ENCODE data around the gene ZNF146.
"Not testable (repeated sequence)": the region's sequence is repeated elsewhere in the genome, so short reads cannot be mapped to it uniquely, and the experiment has no call there.

ZNF146 gene

DNA sequence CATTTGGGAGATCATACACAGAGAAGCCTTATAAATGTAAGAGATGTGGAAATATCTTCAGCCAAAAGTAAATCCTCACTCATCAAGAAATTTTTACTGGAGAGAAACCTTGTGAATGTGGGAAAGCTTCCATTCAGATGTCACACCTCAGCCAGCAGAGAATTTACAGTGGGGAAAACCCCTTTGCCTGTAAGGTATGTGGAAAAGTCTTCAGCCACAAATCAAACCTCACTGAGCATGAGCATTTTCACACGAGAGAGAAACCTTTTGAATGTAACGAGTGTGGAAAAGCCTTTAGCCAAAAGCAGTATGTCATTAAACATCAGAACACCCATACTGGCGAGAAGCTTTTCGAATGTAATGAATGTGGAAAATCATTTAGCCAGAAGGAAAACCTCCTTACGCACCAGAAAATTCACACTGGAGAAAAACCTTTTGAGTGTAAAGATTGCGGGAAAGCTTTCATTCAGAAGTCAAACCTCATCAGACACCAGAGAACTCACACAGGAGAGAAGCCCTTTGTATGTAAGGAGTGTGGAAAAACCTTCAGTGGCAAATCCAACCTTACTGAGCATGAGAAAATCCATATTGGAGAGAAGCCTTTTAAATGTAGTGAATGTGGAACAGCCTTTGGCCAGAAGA, 21.5 kb downstream of the ZNF146 start:
- DNase-seq (ENCODE audit: low spot score), result no peak

DNA sequence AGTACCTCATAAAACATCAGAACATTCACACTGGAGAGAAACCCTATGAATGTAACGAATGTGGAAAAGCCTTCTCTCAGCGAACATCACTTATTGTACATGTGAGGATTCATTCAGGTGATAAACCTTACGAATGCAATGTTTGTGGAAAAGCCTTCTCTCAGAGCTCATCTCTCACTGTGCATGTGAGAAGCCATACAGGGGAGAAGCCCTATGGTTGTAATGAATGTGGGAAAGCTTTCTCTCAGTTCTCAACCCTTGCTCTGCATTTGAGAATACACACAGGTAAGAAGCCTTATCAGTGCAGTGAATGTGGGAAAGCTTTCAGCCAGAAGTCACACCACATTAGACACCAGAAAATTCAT, 22.0 kb downstream of the ZNF146 start:
- DNase-seq (ENCODE audit: low spot score), result no peak

DNA sequence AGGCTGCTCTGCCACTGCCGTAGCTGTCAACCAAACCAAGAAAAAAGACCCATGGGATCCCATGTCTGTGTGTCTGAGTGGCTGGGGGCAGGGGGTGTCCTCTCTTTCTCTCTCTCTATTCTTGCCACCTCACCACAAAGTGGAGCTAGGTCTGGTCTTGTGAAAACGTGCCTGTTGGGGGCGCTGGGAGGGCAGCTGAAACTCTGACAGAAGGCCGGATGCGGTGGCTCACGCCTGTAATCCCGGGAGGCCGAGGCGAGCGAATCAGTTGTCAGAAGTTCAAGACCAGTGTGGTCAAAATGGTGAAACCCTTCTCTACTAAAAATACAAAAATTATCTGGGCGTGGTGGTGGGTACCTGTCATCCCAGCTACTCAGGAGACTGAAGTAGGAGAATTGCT, 29.2 kb downstream of the ZNF146 start:
- DNase-seq (ENCODE audit: low spot score), result no peak

DNA sequence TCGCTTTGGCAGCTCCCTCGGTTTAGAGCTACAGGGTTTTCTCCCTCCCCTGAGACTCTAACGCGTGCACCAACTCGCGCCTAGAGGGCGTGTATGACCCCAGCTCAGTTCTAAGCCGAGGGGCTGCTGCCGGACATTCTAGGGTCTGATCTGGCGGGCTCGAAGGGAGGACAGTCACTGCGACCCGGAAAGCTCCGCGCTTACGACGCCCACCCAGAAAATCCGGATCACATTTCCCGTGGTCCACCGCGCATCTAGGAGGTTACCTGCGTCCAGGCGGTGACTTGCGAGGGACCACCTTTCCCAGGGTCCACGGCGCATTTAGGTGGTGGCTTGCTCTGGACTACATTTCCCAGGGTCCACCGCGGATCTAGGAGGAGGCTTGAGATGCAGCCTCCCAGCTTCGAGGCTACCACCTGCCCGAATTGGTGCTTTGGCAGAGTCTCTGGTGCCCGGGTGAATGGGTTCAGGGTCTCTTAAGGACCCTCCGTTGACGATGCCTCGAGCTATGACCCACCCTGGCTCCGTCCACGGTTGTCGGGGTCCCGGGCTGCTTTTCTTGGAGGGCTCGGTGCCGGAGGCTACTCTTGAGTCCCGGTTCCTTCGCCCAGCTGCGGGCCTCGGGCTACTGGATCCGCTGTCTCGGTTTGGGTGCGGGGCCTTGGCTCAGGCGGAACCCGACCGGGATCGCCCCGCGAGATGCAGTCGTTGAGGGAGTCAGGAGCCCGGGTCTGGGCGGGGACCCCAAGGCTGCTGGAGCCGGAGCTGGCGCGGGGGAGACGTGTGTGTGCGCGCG, 30.5 kb downstream of the ZNF146 start:
- DNase-seq (ENCODE audit: low spot score), result no peak

DNA sequence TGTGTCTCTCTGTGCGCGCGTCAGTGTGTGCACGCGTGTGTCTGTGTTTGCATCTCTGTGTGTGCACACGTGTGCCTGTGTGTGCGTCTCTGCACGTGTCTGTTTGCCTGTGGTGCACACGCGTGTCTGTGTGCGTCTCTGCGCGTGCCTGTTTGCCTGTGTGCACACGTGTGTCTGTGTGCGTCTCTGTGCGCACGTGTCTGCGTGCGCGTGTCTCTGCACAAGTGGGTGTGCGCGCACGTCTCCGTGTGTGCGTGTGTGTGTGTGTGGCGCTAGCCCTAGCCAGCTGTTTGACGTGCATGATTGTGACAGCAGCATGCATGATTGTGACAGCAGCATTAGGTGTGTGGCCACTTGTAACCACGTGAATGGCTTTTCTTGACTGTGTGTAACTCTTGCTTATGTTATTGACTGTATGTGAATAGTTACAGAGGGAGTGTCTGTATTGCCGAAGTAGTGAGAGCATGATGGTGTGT, 31.1 kb downstream of the ZNF146 start:
- DNase-seq (ENCODE audit: low spot score), result no peak

DNA sequence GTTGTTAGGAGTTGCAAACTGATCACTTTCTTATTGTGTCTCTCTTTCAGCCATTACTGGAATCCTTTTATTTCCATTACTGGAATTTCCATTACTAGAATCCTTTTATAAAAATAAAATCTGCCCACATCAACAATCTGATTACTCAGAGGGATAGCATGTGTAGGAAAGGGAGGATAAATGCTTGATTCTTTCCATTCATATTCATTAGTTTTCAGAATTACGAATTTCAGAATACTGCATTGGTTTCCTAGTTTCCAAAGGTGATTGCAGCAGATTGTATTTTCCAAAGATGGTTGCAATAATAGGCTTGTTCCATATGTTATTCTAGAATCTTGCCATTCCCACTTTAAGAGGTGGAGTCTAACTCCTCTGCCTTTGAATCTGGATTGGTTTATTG, 37.1 kb downstream of the ZNF146 start:
- DNase-seq (ENCODE audit: low spot score), result no peak

DNA sequence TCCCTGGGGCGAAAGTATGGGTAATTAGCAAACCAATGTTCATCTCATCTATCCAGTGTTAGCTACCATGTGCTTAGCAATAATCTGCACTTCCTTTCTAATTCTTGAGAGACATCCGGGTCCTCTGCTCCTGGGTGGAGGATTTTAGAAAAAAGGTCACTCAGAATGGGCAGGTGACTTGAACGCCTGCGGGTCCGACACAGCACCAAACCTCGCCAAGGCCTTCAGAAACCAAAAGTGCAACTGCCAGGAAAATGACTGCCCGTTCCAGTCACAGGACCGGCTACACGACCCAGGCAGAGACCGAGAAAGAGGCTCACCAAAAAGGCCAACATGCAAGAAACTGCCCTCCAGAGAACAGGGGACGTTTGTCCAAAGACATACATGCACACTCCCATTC, 39.9 kb downstream of the ZNF146 start:
- no peak for DNase-seq (ENCODE audit: low spot score)

DNA sequence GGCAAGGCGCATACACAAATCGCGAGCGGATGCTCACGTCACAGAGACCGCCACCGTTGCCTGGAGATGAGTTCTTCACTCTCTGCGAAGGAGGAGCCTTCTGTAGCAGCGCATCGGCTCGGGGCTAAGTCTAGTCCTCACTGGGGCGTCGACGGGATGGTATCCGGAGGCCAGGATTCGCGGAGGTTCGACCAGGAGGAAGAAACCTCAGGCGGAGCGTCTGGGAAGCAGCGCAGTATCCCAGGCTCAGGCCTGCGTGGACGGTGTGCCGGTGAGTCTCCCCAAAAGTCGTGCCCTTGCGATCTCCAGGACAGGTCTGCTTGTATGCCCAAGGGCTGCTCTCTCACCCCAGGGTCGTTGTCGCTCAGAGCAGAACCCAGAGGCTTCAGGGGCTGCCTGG, 40.4 kb downstream of the ZNF146 start:
- no peak for DNase-seq (ENCODE audit: low spot score)

DNA sequence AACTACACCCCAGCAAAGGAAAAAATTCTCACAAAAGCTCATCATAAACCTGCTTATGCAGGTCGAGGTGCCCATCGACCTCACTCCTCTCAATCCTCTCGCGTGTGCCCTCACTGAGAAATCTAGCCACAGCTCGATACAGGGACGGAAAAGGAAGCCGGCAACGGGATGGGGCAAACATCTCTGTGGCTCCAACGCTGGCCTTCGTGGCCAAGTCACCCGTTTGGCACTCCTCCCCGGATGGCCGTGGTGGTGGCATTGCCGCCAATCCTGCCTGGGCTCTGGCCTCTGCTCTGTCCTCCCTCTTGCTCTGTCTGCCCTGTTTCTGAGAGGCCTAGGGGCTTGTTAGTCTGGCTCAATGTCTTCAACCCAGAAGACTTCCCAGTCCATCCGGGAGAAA, 41.2 kb downstream of the ZNF146 start:
- DNase-seq (ENCODE audit: low spot score), result no peak

DNA sequence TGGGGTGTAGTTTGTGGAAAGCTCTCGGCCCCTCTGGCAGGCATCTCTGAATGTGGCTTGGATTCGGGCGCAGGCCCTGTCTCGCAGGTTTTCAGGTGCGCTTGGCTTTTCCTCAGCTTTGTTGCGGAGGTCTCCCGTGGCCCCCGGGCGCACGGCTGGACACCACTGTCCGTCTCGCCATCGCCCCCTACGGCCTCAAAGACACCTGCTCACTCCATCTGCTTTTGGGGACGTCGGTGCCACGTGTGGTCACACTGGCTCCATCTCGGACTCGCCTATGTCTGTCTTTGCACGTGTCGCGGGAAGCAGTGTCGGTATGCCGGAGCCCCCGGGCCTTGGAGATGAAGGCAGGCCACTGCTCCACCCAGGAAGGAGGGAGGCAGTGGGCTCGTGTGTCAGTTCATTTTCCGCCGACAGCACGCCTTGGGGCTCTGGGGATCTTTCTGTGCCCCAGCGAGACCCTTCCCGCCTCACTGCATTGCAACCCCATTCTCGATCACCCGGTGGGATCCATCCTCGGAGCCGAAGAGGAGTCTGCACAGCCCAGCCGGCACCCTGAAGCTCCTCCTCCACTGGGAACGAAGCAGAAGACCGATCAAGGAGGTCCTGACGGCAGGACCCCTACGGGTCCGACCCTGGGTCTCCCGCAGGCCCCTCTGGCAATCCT, 42.1 kb downstream of the ZNF146 start:
- no peak for DNase-seq (ENCODE audit: low spot score)

DNA sequence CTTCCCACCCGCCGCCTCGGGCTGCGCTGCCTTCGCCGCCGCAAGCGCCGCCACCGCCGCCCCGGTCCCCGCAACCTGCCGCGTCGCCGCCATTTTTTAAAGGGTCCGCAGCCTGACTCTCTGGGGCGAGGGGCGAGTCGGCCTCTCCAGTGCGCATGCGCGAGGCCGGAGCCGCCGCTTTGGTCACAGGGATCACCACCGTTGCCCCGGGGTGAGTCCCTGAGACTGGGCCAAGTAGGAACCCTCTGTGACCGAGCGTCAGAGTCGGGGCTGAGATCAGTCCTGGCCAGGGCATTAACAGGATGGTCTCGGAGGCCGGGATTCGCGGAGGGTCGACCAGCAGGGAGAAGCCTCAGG, 42.6 kb downstream of the ZNF146 start:
- DNase-seq (ENCODE audit: low spot score), result no peak

DNA sequence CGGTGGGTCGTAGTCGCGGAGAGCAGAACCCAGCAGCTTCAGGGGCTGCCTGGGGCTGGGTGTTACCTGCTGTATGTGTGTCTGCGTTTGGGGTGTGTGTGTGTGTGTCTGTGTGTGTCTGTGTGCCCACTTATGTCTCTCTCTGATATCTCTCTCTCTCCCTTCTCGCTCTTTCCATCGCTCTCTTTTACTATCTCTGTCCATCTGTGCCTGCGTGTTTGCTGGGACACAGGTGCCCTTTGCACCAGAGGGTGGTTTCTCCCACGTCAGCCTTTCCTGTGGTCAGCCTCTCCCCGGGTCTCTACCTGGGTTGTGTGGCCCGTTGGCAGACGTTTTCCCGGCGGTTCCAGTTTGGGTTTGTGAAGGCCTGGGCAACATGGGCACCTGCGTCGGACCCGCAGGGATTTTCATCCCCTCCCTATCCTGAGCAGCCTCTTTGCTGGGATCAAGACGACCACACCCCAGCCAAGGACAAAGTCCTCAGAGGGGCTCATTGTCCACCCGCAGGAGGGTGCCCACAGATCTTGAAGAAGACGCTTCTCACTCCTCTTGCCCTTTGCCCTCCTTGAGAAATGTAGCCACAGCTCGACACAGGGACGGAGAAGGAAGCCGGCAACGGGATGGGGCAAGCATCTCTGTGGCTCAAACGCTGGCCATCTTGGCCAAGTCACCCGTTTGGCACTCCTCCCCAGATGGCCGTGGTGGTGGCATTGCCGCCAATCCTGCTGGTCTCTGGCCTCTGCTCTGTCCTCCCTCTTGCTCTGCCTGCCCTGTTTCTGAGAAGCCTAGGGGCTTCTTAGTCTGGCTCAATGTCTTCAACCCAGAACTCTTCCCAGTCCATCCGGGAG, 43.3 kb downstream of the ZNF146 start:
- no peak for DNase-seq (ENCODE audit: low spot score)

DNA sequence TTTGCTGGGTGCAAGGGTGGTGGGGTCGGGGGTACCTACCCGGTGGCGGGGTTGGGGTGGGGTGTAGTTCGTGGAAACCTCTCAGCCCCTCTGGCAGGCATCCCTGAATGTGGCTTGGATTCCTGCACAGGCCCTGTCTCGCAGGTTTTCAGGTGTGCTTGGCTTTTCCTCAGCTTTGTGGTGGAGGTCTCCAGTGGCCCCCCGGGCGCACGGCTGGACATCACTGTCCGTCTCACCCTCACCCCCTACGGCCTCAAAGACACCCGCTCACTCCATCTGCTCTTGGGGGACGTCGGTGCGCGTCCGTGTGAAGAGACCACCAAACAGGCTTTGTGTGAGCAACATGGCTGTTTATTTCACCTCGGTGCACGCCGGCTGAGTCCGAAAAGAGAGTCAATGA, 44.3 kb downstream of the ZNF146 start:
- DNase-seq (ENCODE audit: low spot score), result no peak

DNA sequence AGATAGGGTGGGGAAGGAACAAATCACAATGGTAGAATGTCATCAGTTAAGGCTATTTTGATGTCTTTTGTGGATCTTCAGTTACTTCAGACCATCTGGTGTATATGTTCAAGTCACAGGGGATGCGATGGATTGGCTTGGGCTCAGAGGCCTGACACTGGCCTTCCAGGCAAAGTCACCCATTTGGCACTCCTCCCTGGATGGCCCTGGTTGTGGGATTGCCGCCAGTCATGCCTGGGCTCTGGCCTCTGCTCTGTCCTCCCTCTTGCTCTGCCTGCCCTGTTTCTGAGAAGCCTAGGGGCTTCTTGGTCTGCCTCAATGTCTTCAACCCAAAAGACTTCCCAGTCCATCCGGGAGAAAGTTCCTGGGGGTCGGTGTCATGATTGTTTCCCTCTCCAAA, 50.2 kb downstream of the ZNF146 start:
- DNase-seq (ENCODE audit: low spot score), result no peak

DNA sequence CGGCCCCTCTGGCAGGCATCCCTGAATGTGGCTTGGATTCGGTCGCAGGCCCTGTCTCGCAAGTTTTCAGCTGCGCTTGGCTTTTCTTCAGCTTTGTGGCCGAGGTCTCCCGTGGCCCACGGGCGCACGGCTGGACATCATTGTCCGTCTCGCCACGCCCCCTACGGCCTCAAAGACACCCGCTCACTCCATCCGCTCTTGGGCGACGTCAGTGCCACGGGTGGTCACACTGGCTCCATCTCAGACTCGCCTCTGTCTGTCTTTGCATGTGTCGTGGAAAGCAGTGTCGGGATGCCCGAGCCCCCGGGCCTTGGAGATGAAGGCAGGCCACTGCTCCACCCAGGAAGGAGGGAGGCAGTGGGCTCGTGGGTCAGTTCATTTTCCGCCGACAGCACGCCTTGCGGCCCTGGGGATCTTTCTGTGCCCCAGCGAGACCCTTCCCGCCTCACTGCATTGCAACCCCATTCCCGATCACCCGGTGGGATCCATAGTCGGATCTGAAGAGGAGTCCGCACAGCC, 51.0 kb downstream of the ZNF146 start:
- DNase-seq (ENCODE audit: low spot score), result no peak

DNA sequence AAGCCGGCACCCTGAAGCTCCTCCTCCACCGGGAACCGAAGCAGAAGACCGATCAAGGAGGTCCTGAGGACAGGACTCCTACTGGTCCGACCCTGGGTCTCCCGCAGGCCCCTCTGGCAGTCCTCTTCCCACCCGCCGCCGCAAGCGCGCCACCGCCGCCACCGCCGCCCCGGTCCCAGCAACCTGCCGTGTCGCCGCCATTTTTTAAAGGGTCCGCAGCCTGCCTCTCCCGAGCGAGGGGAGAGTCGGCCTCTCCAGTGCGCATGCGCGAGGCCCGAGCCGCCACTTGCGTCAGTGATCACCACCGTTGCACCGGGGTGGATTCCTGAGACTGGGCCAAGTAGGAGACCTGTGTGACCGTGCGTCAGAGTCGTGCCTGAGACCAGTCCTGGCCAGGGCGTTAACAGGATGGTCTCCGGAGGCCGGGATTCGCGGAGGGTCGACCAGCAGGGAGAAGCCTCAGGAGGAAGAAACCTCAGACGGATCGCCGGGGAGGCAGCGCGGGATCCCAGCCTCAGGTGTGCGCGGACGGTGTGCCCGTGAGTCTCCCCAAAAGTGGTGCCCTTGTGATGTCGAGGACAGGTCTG, 51.6 kb downstream of the ZNF146 start:
- no peak for DNase-seq (ENCODE audit: low spot score)

DNA sequence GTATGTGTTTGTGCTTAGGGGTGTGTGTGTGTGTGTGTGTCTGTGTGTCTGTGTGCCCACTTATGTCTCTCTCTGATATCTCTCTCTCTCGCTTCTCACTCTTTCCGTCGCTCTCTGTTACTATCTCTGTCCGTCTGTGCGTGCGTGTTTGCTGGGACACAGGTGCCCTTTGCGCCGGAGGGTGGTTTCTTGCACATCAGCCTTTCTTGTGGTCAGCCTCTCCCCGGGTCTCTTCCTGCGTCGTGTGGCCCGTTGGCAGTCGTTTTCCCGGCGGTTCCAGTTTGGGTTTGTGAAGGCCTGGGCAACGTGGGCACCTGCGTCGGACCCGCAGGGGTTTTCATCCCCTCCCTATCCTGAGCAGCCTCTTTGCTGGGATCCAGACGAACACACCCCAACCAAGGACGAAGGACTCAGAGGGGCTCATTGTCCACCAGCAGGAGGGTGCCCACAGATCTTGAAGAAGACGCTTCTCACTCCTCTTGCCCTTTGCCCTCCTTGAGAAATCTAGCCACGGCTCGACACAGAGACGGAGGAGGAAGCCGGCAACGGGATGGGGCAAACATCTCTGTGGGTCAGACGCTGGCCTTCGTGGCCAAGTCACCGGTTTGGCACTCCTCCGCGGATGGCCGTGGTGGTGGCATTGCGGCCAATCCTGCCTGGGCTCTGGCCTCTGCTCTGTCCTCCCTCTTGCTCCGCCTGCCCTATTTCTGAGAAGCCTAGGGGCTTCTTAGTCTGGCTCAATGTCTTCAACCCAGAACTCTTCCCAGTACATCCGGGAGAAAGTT, 52.3 kb downstream of the ZNF146 start:
- no peak for DNase-seq (ENCODE audit: low spot score)

DNA sequence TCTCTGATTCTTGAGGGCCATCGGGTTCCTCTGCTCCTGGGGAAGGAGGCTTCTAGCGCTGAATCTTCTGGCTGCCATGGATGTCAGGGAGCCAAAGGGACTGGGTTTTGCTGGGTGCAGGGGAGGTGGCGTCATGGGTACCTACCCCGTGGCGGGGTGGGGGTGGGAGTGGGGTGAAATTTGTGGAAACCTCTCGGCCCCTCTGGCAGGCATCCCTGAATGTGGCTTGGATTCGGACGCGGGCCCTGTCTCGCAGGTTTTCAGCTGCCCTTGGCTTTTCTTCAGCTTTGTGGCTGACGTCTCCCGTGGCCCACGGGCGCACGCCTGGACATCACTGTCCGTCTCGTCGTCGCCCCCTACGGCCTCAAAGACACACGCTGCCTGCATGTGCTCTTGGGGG, 53.2 kb downstream of the ZNF146 start:
- not testable (repeated sequence) for DNase-seq (ENCODE audit: low spot score)

DNA sequence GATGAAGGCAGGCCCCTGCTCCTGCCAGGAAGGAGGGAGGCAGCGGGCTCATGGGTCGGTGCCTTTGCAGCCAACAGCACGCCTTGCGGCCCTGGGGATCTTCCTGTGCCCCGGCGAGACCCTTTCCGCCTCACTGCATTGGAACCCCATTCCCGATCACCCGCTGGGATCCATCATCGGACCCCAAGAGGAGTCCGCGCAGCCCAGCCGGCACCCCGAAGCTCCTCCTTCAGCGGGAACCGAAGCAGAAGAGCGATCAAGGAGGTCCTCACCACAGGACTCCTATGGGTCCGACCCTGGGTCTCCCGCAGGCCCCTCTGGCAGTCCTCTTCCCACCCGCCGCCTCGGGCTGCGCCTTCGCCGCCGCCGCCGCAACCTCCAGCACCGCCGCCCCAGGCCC, 53.7 kb downstream of the ZNF146 start:
- not testable (repeated sequence) for DNase-seq (ENCODE audit: low spot score)

DNA sequence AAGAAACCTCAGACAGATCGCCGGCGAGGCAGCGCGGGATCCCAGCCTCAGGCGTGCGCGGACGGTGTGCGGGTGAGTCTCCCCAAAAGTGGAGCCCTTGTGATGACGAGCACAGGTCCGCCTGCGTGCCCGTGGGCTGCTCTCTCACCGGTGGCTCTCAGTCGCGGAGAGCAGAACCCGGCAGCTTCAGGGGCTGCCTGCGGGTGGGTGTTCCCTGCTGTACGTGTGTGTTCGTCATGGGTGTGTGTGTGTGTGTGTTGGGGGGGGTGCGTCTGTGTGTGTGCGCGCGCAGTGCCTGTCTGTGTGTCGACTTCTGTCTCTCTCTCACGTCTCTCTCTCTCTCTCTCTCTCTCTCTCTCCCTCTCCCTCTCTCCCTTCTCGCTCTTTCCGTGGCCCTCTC, 54.4 kb downstream of the ZNF146 start:
- not testable (repeated sequence) for DNase-seq (ENCODE audit: low spot score)
